WI38 (cell line): ENCODE data around the gene PPP1CA.

ENCODE experiments used
- H3K4me3 ChIP-seq: 2 replicates; pipeline ENCODE4 v1.5.1; 2011; ENCODE audit warnings: low read depth, mild to moderate bottlenecking, control low read depth, low read length
- TF ChIP-seq, protein P1 (sequence below): IDR thresholded peaks from 2 replicates; pipeline ENCODE4 v1.5.1; 2012; ENCODE audit warnings: low read depth, mild to moderate bottlenecking, control low read depth, low read length

Gene PPP1CA

DNA sequence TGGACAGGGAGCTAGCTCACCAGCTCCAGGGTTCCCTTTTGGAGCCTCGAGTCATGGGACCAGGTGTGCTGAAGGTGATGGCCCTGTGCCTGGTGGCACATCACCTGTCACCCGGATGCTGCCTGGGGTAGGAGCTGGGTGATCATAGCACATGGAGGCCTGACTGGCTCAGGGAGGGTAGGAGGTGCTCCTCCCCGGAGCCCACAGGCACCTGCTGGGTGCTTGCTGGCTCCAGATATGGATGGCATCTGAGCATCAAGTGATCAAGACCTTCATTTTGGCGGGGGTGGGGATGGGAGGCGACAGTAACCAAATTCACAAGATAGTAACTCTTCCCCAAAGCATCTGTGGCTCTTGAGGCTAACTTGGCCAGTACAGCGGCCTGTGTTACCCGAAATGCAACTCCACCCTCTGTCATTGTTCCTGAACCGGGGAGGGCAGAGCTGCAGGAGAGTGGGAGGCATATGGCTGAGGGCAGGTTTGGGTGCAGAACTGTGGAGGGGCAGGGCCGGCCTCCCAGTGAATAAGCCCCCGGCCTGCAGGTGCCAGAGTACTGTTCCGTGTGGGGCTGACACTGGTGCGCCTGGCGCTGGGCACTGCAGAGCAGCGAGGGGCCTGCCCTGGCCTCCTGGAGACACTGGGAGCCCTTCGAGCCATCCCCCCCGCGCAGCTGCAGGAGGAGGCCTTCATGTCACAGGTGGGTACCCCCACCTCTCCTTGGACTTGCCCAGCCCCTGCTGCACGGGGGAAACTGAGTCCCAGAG is 7.0 kb upstream of the PPP1CA start:
- no peak overlapping the region for H3K4me3 ChIP-seq
- TF ChIP-seq, protein P1, sequence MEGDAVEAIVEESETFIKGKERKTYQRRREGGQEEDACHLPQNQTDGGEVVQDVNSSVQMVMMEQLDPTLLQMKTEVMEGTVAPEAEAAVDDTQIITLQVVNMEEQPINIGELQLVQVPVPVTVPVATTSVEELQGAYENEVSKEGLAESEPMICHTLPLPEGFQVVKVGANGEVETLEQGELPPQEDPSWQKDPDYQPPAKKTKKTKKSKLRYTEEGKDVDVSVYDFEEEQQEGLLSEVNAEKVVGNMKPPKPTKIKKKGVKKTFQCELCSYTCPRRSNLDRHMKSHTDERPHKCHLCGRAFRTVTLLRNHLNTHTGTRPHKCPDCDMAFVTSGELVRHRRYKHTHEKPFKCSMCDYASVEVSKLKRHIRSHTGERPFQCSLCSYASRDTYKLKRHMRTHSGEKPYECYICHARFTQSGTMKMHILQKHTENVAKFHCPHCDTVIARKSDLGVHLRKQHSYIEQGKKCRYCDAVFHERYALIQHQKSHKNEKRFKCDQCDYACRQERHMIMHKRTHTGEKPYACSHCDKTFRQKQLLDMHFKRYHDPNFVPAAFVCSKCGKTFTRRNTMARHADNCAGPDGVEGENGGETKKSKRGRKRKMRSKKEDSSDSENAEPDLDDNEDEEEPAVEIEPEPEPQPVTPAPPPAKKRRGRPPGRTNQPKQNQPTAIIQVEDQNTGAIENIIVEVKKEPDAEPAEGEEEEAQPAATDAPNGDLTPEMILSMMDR: no peak

DNA sequence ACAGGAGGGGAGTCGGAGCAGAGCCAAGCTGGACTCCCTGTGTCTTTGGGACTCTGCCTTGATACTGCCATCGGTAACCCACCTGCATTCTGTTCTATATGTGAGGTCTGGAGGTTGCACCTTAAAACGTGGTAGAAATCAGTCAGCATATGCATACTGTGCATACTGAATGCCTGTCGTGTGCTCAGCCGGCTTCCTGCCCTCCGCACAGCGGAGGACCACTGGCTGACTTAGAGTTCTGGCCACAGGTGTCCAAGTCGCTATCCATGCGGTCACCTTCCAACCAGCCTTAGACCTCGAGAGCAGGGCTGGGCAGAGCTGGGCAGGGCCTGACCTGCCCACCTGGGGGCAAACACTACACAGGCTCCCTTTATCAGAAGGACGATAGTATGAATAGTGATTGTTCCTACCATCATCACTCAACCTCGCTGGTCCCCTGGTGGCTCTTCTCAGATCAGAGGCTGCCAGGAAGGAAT is 6.1 kb upstream of the PPP1CA start:
- no peak overlapping the region for H3K4me3 ChIP-seq
- TF ChIP-seq, protein P1: no peak

DNA sequence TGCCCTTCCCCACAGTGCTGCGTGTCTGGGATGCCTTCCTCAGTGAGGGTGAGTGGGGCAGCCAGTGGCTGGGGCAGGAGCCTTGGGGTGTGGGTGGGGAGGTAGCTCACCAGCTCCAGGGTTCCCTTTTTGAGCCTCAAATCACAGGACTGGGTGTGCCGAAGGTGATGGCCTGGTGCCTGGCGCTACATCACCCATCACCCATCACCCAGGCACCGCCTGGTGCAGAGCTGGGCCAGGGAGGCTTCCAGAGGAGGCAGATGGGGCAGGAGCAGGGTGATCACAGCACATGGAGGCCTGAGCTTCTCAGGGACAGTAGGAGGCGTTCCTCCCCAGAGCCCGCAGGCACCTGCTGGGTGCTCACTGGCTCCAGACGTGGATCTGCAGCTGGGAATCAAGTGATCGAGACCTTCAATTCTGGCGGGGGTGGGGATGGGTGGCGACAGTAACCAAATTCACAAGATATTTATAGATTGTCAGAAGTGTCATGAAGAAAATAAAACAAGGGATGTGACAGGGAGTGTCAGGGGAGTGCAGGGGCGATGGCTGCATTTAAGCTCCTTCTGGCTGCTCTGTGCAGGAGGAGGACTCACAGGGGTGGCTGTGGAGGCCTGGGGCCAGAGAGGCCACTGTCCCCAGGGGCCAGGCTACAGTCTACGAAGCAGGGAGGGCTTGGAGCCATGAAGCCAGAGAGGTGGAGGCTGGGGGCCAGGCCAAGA is 5.5 kb upstream of the PPP1CA start:
- H3K4me3 ChIP-seq: no peak overlapping the region
- TF ChIP-seq, protein P1: no peak

DNA sequence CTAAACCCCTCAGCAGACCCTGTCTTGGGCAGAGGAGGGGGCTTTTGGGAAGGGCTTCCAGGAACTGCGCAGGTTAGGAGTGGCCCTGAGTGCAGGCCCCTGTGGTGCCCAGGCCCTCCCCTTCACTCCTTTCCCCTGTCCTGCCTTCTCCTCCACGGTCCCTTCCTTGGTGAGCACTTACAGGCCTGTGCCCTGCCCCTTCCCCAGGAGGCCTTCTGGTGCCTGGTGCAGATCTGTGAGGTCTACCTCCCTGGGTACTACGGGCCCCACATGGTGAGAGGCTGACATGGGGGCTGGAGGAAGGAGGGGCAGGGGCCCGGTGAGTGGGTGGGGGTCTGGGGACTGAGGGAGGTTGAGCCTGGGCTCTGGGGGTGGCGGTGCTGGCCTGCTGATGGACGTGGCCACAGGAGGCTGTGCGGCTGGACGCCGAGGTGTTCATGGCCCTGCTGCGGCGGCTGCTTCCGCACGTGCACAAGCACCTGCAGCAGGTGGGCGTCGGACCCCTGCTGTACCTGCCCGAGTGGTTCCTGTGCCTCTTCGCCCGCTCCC is 4.8 kb upstream of the PPP1CA start:
- TF ChIP-seq, protein P1: no peak
- H3K4me3 ChIP-seq: no peak overlapping the region

DNA sequence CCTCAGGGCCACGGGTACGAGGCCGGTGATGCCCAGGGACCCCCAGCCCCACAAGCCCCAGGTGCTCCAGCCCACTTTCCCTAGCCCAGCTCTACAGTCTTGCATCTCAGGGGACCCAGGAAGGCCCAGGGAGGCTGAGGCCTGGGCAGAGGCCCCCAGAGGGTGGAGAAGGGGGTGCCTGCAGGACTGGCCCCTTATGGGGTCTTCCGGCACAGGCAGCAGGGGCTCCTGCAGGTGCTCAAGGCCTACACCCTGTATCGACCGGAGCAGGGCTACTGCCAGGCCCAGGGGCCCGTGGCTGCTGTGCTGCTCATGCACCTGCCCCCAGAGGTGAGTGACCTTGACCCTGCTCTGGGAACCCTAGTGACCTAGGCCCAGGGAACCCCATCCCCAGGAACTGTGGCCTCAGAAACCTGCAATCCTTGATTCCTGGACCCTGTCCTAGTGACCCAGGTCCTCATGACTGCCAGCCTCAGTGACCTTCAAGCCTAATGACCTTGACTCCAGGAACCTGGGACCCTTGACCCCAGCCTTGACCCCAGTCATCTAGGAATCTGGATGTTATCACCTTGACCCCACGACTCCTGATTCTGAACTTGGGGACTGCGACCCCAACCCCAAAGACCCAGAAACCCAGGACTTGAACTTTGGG is 4.2 kb upstream of the PPP1CA start:
- TF ChIP-seq, protein P1: no peak
- H3K4me3 ChIP-seq: no peak overlapping the region

DNA sequence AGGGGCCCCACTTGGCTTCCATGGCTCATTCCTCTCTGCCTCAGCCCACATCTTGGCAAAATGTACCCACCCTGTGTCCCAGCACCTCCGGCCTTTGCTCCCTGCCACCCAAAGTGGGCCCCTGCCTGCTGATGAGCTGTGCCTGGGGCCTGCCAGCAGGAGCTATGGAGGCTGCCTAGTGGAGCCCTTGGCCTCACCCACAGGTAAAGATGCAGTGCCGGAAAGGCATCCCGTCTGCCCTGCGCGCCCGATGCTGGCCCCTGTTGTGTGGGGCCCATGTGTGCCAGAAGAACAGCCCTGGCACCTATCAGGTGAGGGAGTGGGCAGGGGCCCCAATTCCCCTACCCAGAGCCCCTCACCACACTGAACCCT is 3.5 kb upstream of the PPP1CA start:
- TF ChIP-seq, protein P1: no peak
- no peak overlapping the region for H3K4me3 ChIP-seq
